Ovary (tissue), 3 donors: ENCODE data around the gene PLEKHG2.

Experiments
- EP300 ChIP-seq: sonication (generic); formaldehyde crosslinking; IDR thresholded peaks from one replicate; pipeline ENCODE4 v1.6.1; 2017; ENCODE audit warnings: antibody characterized with exemption
- TF ChIP-seq, protein P1 (sequence below), 3 donors: fragments of 450-650 bp in 2 of 3; fragments of 200-600 bp in 1 of 3; IDR thresholded peaks; one replicate each; pipeline versions ENCODE4 v1.5.1 to v1.8.0; 2016 to 2022; ENCODE audit warnings: antibody characterized with exemption in 3 of 3, mild to moderate bottlenecking in 1 of 3
- donor health status: DM: no; HTN: no; CAD: no.

DNA sequence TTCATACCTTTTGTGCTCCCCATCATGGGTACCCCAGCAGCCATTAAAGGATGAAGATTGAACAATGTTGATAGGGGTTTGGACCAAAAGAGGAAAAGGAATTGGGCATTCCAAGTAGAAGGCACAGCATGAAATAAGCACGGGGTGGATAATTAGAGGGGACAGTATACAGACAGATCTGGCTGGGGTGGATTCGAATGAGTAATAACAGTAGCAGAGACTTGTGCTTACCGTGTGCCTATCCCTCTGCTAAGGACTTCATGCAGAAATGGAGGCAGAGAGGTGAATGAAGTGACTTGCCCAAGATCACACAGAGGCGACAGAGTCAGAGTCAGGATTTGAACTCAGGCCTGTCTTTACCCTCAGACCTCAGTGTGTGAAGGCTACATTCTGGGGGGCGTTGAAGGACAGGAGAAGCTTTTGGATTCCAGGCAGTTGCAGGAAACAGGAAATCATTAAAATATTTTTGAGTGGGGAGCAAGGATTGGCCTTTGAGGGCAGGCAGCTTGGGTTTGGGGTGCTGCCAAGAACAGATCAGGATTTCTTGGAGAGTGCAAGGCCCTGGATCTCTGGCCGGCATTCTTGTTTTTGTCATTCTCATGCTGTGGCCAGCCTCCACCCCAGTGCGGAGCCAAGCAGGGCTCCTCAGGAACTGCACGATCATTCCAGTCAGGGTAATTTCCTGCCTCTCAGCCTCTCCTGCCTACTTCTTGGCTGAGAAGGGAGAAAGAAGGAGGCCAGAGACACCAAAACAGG is 40.2 kb upstream of the PLEKHG2 start:
- TF ChIP-seq EP300, result no peak
- TF ChIP-seq, protein P1, sequence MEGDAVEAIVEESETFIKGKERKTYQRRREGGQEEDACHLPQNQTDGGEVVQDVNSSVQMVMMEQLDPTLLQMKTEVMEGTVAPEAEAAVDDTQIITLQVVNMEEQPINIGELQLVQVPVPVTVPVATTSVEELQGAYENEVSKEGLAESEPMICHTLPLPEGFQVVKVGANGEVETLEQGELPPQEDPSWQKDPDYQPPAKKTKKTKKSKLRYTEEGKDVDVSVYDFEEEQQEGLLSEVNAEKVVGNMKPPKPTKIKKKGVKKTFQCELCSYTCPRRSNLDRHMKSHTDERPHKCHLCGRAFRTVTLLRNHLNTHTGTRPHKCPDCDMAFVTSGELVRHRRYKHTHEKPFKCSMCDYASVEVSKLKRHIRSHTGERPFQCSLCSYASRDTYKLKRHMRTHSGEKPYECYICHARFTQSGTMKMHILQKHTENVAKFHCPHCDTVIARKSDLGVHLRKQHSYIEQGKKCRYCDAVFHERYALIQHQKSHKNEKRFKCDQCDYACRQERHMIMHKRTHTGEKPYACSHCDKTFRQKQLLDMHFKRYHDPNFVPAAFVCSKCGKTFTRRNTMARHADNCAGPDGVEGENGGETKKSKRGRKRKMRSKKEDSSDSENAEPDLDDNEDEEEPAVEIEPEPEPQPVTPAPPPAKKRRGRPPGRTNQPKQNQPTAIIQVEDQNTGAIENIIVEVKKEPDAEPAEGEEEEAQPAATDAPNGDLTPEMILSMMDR (IDR thresholded peaks at IDR 0.05), result no peak
